H9 (cell line): ENCODE measurements around the gene PRSS1. TPM values are rescaled to one million over a fixed set of nuclear protein-coding genes. Genes with fewer than 3 reads are reported as not detected.

Source experiments
- DNase-seq: peaks from one replicate; pipeline ENCODE4 v3.0.0-alpha.2; 2017
- H2AFZ ChIP-seq: one replicate; pipeline ENCODE4 v1.6.1; 2013; ENCODE audit warnings: mild to moderate bottlenecking, low read length, control low read depth, moderate library complexity
- H2AK5ac ChIP-seq: 2 replicates; pipeline ENCODE4 v1.6.1; 2013; ENCODE audit warnings: low read length, control low read depth, mixed read lengths; ENCODE audit not compliant: insufficient read length
- H2BK120ac ChIP-seq: one replicate; pipeline ENCODE4 v1.6.1; 2013; ENCODE audit warnings: low read depth, mild to moderate bottlenecking, low read length, control low read depth, inconsistent platforms; ENCODE audit not compliant: poor library complexity, severe bottlenecking
- H2BK12ac ChIP-seq: 2 replicates; pipeline ENCODE4 v1.6.1; 2013; ENCODE audit warnings: low read length, control low read depth, mixed read lengths, low read depth; ENCODE audit not compliant: insufficient read length
- H2BK15ac ChIP-seq: 2 replicates; pipeline ENCODE4 v1.6.1; 2013; ENCODE audit warnings: low read depth, low read length, control low read depth
- H2BK20ac ChIP-seq: one replicate; pipeline ENCODE4 v1.6.1; 2013; ENCODE audit warnings: low read depth, mild to moderate bottlenecking, low read length, control low read depth, inconsistent platforms; ENCODE audit not compliant: poor library complexity, severe bottlenecking
- H2BK5ac ChIP-seq: 2 replicates; pipeline ENCODE4 v1.6.1; 2013; ENCODE audit warnings: low read length, control low read depth, mixed read lengths; ENCODE audit not compliant: insufficient read length
- H3K14ac ChIP-seq: 2 replicates; pipeline ENCODE4 v1.6.1; 2013; ENCODE audit warnings: low read length, control low read depth; ENCODE audit not compliant: insufficient read depth
- H3K18ac ChIP-seq: 2 replicates; pipeline ENCODE4 v1.6.1; 2013; ENCODE audit warnings: low read depth, mild to moderate bottlenecking, mixed read lengths, low read length, control low read depth; ENCODE audit not compliant: insufficient read length
- H3K23ac ChIP-seq: 2 replicates; pipeline ENCODE4 v1.6.1; 2013; ENCODE audit warnings: low read length, control low read depth, mixed read lengths, low read depth; ENCODE audit not compliant: insufficient read length
- H3K23me2 ChIP-seq: 2 replicates; pipeline ENCODE4 v1.6.1; 2013; ENCODE audit warnings: low read depth, mild to moderate bottlenecking, mixed read lengths, low read length, control low read depth; ENCODE audit not compliant: insufficient read length, poor library complexity, severe bottlenecking
- H3K27ac ChIP-seq: 2 replicates; pipeline ENCODE4 v1.5.1; 2013; ENCODE audit warnings: low read length, control low read depth, mixed read lengths, low read depth; ENCODE audit not compliant: insufficient read length
- H3K27me3 ChIP-seq: 2 replicates; pipeline ENCODE4 v1.6.1; 2013; ENCODE audit warnings: low read length, control low read depth, inconsistent platforms; ENCODE audit not compliant: insufficient read depth
- H3K4ac ChIP-seq: 2 replicates; pipeline ENCODE4 v1.6.1; 2013; ENCODE audit warnings: low read depth, mild to moderate bottlenecking, control low read depth, inconsistent platforms, low read length, moderate library complexity
- H3K4me1 ChIP-seq: 2 replicates; pipeline ENCODE4 v1.6.1; 2013; ENCODE audit warnings: low read length, control low read depth, inconsistent platforms; ENCODE audit not compliant: insufficient read depth
- H3K4me2 ChIP-seq: 2 replicates; pipeline ENCODE4 v1.6.1; 2013; ENCODE audit warnings: low read length, control low read depth, mixed read lengths; ENCODE audit not compliant: insufficient read length, insufficient read depth
- H3K56ac ChIP-seq: 2 replicates; pipeline ENCODE4 v1.6.1; 2013; ENCODE audit warnings: low read depth, mild to moderate bottlenecking, mixed read lengths, low read length, control low read depth; ENCODE audit not compliant: insufficient read length
- H3K79me1 ChIP-seq: 2 replicates; pipeline ENCODE4 v1.6.1; 2013; ENCODE audit warnings: low read depth, mild to moderate bottlenecking, moderate library complexity, low read length, control low read depth, inconsistent platforms; ENCODE audit not compliant: insufficient read depth, poor library complexity, severe bottlenecking
- H3K79me2 ChIP-seq: 2 replicates; pipeline ENCODE4 v1.6.1; 2013; ENCODE audit warnings: low read length, control low read depth, inconsistent platforms; ENCODE audit not compliant: insufficient read depth
- H3K9ac ChIP-seq: 2 replicates; pipeline ENCODE4 v1.6.1; 2013; ENCODE audit warnings: low read length, control low read depth, mixed read lengths; ENCODE audit not compliant: insufficient read length; ENCODE audit errors: extremely low read depth
- H3K9me3 ChIP-seq: one replicate; pipeline ENCODE4 v1.6.1; 2013; ENCODE audit warnings: low read depth, low read length, inconsistent platforms; ENCODE audit not compliant: control insufficient read depth
- H3T11ph ChIP-seq: one replicate; pipeline ENCODE4 v1.6.1; 2013; ENCODE audit warnings: mild to moderate bottlenecking, low read length, control low read depth, inconsistent platforms
- H4K20me1 ChIP-seq: one replicate; pipeline ENCODE4 v1.6.1; 2013; ENCODE audit not compliant: control insufficient read depth, insufficient read length, insufficient read depth
- H4K5ac ChIP-seq: 2 replicates; pipeline ENCODE4 v1.6.1; 2013; ENCODE audit warnings: low read depth, mild to moderate bottlenecking, mixed read lengths, low read length, control low read depth; ENCODE audit not compliant: insufficient read length
- H4K8ac ChIP-seq: replicated peaks from 2 replicates; pipeline ENCODE4 v1.6.1; 2013; ENCODE audit warnings: low read length, control low read depth, mixed read lengths, low read depth; ENCODE audit not compliant: insufficient read length
- H4K91ac ChIP-seq: 2 replicates; pipeline ENCODE4 v1.6.1; 2013; ENCODE audit warnings: low read depth, mild to moderate bottlenecking, moderate library complexity, mixed read lengths, low read length, control low read depth; ENCODE audit not compliant: insufficient read length
- H3K27ac Mint-ChIP-seq, 3 experiments: 2 replicates in 2 of 3; 3 replicates in 1 of 3; pipeline ENCODE4 v1.8.0; 2020 to 2021; ENCODE audit warnings: mixed read lengths in 3 of 3, mild to moderate bottlenecking in 1 of 3, moderate library complexity in 1 of 3
- H3K27me3 Mint-ChIP-seq: 2 replicates; pipeline ENCODE4 v1.8.0; 2021; ENCODE audit warnings: low read depth, mild to moderate bottlenecking, moderate library complexity, mixed read lengths
- H3K36me3 Mint-ChIP-seq, 3 experiments: 2 replicates in 2 of 3; 3 replicates in 1 of 3; pipeline ENCODE4 v1.8.0; 2020 to 2021; ENCODE audit warnings: low read depth in 3 of 3, mixed read lengths in 3 of 3; ENCODE audit not compliant: insufficient read depth in 1 of 3
- H3K4me1 Mint-ChIP-seq, 2 experiments: 2 replicates each; pipeline ENCODE4 v1.8.0; 2020; ENCODE audit warnings: mixed read lengths in 2 of 2
- H3K4me3 Mint-ChIP-seq, 2 experiments: 2 replicates in 1 of 2; 3 replicates in 1 of 2; pipeline ENCODE4 v1.8.0; 2020 to 2021; ENCODE audit warnings: mild to moderate bottlenecking in 2 of 2, mixed read lengths in 2 of 2, moderate library complexity in 1 of 2
- H3K9me3 Mint-ChIP-seq, 2 experiments: 2 replicates in 1 of 2; 3 replicates in 1 of 2; pipeline ENCODE4 v1.8.0; 2020; ENCODE audit warnings: mild to moderate bottlenecking in 2 of 2, mixed read lengths in 2 of 2, moderate library complexity in 1 of 2
- whole genome bisulfite sequencing: extraction: QIAGEN DNeasy Blood & Tissue Kit; methylation state at CpG from one replicate; pipeline ENCODE4 v1.1.7; 2013; ENCODE audit warnings: missing lambda C conversion rate, low lambda C conversion rate, mixed read lengths; ENCODE audit not compliant: insufficient read length; ENCODE audit errors: extremely low coverage; 5-methylcytosine and 5-hydroxymethylcytosine counted together
- total RNA-seq: library from RNA; stranded (reverse); gene quantifications from 2 replicates; pipeline ENCODE4 v1.2.1, GENCODE V29; 2021
- TF ChIP-seq, protein P1 (sequence below): fragments of 200-600 bp; sonication (generic); conservative IDR thresholded peaks from 3 replicates; pipeline ENCODE4 v1.8.0; 2021; ENCODE audit warnings: antibody characterized with exemption, mild to moderate bottlenecking

Gene PRSS1
- total RNA-seq, 1 experiment from 2014 or later: not detected

DNA sequence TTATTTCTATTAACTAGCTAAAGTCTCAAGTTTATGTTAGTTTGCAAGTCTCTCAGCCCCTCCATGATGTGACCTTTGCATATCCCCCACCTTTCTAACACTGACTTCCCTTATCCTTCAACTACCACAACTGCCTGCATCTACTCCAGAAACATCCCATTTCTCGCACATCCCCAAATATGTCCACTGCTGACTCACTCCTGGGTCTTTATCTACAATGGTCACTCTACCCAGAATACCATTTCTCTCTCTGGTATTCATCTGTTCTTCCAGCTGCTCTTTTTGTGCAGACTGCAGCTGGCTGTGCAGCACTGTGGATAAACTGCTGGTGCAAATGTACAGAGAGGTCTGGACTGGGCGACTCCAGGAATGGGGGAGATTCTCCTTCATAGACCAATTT lies 32.7 kb upstream of the PRSS1 start:
- H4K5ac ChIP-seq: no peak overlapping the region
- Mint-ChIP-seq H3K4me3 (no peak overlapping the region), H3K27me3 (no peaks in the 10 kb centered on the region), H3K4me1 (peaks cover 7 to 11% of the 10 kb centered on the region in 2 experiments), H3K36me3 (no peaks in the 10 kb centered on the region), H3K27ac (no peak overlapping the region), H3K9me3 (no peaks in the 10 kb centered on the region)
- H3K9me3 ChIP-seq: no peaks in the 10 kb centered on the region
- TF ChIP-seq, protein P1, sequence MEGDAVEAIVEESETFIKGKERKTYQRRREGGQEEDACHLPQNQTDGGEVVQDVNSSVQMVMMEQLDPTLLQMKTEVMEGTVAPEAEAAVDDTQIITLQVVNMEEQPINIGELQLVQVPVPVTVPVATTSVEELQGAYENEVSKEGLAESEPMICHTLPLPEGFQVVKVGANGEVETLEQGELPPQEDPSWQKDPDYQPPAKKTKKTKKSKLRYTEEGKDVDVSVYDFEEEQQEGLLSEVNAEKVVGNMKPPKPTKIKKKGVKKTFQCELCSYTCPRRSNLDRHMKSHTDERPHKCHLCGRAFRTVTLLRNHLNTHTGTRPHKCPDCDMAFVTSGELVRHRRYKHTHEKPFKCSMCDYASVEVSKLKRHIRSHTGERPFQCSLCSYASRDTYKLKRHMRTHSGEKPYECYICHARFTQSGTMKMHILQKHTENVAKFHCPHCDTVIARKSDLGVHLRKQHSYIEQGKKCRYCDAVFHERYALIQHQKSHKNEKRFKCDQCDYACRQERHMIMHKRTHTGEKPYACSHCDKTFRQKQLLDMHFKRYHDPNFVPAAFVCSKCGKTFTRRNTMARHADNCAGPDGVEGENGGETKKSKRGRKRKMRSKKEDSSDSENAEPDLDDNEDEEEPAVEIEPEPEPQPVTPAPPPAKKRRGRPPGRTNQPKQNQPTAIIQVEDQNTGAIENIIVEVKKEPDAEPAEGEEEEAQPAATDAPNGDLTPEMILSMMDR: no peak
- H3K79me1 ChIP-seq: no peaks in the 10 kb centered on the region
- no peak overlapping the region for H3K4me2 ChIP-seq
- no peak overlapping the region for H3K27ac ChIP-seq
- no peak overlapping the region for H4K8ac ChIP-seq
- no peaks in the 10 kb centered on the region for H4K20me1 ChIP-seq
- no peak overlapping the region for H3K23ac ChIP-seq
- no peak overlapping the region for H4K91ac ChIP-seq
- H2BK5ac ChIP-seq: no peak overlapping the region
- H2BK15ac ChIP-seq: no peak overlapping the region
- WGBS: no CpG with 5 or more reads among the region's 2 CpGs
- H2AFZ ChIP-seq: no peak overlapping the region
- no peak overlapping the region for H2BK12ac ChIP-seq
- H3K4me1 ChIP-seq: peaks cover 3% of the 10 kb centered on the region; the same call in 1 of the 2 replicates
- no peak overlapping the region for H3K56ac ChIP-seq
- H3K27me3 ChIP-seq: no peaks in the 10 kb centered on the region
- H3K18ac ChIP-seq: no peak overlapping the region
- H2BK120ac ChIP-seq: no peak overlapping the region
- no peaks in the 10 kb centered on the region for H3K79me2 ChIP-seq
- H3K4ac ChIP-seq: no peak overlapping the region
- H3T11ph ChIP-seq: no peak overlapping the region
- H3K23me2 ChIP-seq: no peaks in the 10 kb centered on the region
- DNase-seq: no peak
- no peak overlapping the region for H2BK20ac ChIP-seq
- H2AK5ac ChIP-seq: no peak overlapping the region
- H3K9ac ChIP-seq: no peak overlapping the region
- no peak overlapping the region for H3K14ac ChIP-seq
